Stimulated activated CD8-positive, alpha-beta memory T cell treated with anti-CD3 and anti-CD28 coated beads, Interleukin-12 subunit alpha, Interleukin-12 subunit beta, amount 100 ng/mL, for 24 hours (primary cell): ENCODE results near the gene PTK6.
"Not testable (repeated sequence)": the region's sequence is repeated elsewhere in the genome, so short reads cannot be mapped to it uniquely, and the experiment has no call there.

Experiments
- DNase-seq: peaks from one replicate; pipeline ENCODE4 v3.0.0-alpha.2; 2020; ENCODE audit errors: extremely low read depth

The PTK6 gene

GRCh38 chr20:63494420-63495166, 42.6 kb downstream of the PTK6 start:
- no peak for DNase-seq

DNA sequence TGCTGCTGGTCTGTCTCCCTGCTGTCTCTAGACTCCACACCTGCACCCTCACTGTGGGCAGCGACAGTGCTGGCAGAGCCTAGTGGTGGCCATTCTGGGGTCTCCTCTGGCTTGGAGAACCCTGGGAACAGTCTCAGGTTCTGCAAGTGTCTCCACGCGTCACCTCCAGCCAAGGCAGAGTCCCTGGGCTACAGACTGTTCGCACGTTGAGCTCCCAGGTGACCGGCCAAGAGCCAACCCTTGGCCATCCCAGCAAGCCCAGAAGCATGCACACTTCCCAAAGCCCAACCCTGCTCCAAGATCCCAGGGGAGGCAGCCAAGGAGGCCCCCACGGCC, 43.1 kb downstream of the PTK6 start:
- DNase-seq, result no peak

DNA sequence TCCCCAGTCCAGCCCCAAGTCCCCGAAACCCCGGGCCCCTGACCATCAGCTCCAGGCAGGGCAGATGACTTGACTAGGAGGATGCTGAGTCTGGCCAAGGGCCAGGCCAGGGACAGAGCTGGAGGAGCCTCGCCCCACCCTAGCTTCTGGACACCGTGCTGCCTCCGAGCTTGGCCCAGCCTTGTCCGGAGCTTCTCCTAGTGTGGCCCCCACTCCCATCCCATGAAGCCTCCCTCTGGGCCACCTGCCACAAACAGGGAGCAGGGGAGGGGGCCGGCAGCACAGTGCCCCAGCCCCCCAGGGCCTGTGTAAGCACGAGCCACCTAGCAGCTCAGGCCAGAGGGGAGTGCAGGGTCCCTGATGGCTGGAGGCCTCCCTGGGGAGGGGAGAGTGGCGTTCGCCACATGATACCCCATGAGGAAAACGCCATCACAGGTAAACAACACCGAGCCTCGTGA, 43.6 kb downstream of the PTK6 start:
- no peak for DNase-seq

DNA sequence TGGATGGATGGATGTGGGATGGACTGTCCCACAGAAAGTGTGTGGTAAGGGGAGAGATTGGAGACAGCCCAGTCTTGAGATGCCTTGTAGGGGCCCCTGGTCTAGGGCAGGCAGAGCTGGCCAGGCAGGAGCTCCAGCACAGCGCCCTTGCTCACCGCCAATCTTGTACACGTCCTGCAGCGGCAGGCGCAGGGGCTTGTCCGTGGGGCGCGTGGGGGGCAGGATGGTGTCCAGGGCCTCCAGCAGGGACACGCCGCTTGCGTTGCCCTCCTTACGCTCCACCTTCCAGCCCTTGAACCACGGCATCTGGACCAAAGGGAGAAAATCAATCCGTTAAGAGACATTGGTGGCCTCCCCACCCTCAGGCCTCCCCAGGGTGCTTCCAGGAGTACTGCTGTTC, 44.2 kb downstream of the PTK6 start:
- DNase-seq, result no peak

- no peak for DNase-seq
Measured at GRCh38 chr20:63492518-63492917, 44.7 kb downstream of the PTK6 start.

DNA sequence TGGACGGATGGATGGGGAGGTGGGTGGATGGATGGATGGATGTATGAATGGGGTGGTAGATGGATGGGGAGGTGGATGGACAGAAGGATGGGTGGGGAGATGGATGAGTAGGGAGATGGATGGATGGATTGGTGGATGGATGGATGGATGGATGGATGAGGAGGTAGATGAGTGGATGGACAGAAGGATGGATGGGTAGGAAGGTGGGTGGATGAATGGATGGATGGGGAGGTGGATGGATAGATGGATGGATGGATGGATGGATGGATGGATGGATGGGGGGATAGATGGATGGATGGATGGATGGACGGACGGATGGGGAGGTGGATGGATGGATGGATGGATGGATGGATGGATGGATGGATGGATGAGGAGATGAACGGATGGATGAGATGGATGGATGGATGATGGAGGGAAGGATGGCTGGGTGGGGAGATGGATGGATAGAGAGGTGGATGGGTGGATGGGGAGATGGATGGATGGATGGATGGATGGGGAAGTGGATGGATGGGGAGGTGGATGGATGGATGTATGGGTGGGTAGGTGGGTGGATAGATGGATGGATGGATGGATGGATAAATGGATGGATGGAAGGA, 45.4 kb downstream of the PTK6 start:
- DNase-seq, result no peak

DNA sequence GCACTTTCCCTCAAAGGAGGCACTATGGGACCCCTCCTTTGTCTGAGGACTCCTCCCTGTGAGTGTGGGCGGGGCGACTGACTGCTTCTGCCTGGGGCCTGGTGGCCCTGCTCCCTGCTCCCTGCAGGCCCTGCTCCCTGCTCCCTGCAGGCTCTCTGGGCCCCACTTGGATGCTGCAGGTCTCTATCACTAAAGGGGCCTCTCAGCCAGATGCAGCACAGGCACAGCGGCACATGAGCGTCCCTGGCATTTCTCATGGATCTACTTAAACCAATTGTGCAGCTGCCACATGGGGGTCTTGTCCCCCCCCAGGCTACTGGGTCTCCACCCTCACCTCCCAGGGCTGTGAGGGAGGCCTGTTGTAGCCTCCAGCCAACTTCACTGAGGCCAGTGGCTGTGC, 46.1 kb downstream of the PTK6 start:
- no peak for DNase-seq

- DNase-seq, result no peak
Measured at GRCh38 chr20:63490416-63490815, 46.8 kb downstream of the PTK6 start.

- DNase-seq, result no peak
Measured at GRCh38 chr20:63488315-63489251, 48.6 kb downstream of the PTK6 start.

- DNase-seq, result no peak
Measured at GRCh38 chr20:63487781-63488241, 49.4 kb downstream of the PTK6 start.

GRCh38 chr20:63487116-63487764, 49.9 kb downstream of the PTK6 start:
- DNase-seq, result no peak

- no peak for DNase-seq
Measured at GRCh38 chr20:63486300-63486855, 50.8 kb downstream of the PTK6 start.

GRCh38 chr20:63484651-63485403, 52.3 kb downstream of the PTK6 start:
- no peak for DNase-seq

DNA sequence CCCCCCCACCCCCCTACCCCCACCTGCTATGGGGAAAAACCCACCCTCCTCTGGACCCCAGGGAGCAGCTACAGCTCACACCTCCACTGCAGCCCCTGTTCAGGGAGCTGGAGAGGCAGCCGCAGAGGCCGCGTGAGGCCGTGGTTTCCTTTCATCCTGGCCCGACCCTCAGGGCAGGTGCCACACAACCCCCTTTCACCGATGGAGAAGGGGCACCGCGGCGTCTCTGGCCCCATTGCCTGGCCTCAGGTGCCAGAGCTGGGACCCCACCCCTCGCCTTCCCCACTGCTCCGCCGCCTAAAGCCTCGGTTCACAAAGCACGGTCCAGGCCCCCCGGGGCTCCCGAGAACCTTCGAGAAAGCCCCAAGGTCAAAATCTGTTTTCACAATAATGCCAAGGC, 52.9 kb downstream of the PTK6 start:
- no peak for DNase-seq

DNA sequence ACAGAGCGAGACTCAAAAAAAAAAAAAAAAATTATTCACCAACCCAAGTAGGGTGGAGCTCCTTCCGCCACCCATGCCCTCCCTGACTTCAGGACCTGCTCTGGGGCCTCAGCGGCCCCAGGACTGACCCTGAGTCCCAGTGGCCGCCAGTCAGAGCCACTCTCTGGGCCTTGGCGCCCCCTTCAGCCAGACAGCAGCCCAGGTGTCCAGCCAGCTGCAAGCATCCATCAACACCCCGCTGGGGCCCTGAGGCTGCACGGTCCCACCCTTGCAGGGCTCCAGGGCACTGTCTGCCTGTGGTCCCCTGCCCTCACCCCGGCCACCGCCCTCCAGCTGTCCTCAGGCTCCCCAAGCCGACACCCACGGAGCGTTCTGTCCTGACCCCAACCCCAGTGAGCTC, 53.3 kb downstream of the PTK6 start:
- DNase-seq, result no peak

GRCh38 chr20:63482021-63482587, 55.1 kb downstream of the PTK6 start:
- DNase-seq, result no peak

- DNase-seq, result no peak
Measured at GRCh38 chr20:63481503-63481902, 55.7 kb downstream of the PTK6 start.

DNA sequence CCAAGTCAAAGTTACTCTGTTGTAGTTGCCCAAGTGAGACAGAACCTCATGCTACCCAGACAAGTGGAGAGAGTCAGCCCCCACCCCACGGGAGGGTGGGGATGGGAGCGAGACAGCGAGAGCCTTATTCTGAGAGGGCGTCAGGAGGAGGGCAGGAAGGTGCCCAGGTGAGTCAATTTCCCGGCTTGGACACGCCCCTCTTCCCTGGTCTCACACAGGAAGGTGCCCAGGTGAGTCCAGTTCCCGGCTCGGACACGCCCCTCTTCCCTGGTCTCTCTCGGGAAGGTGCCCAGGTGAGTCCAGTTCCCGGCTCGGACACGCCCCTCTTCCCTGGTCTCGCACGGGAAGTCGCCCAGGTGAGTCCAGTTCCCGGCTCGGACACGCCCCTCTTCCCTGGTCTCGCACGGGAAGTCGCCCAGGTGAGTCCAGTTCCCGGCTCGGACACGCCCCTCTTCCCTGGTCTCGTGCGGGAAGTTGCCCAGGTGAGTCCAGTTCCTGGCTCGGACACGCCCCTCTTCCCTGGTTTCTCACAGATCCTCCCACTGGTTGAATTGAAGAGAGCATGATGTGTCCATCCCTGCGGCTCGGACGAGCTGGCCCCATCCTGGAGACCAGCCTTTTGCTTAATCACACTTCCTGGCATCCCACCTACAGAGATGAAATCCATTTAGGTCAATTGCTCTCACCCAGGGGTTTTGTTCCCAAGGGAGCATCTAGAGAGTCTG, 57.3 kb downstream of the PTK6 start:
- DNase-seq, result not testable (repeated sequence)

- no peak for DNase-seq
Measured at GRCh38 chr20:63478346-63479302, 58.6 kb downstream of the PTK6 start.
